ENCODE data around the gene TMEM107.

DNA sequence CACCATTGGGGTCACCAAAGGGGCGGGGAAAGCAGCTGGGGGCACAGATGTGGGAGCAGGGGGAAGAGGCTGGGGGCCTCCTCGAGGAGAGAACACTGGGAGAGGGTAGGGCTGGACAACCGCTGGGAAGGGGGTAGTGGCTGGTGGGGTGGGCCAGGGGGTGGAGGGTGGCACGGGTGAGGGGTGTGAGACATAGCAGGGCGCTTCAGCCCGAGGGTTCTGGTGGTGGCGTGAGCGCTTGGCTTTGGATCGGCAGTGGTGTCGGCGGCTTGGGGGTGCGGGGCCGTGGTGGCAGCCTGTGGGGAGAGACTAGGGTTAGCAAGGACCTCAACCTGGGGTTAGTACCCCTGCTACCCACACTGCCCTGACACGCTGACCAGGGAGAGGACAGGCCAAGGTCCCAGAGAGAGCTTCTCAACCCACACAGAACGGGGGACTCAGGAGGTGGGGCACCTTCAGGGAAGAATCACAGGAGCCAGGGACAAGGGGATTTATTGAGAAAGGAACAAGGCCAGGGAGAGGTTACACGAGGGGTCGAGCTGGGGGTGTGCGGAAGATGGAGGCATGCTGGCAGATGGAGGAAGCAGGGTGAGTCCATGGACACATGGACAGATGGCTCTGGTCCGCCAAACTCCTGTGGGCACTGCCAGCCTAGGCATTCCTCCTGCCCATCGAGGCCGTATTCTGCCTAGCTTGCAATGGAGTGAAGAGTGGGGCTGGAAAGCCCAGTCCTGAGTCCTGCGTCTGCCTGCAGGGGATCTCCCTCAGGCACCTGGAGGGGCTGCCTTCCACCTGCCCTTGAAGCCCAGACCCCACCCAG lies 32.4 kb downstream of the TMEM107 start:
- no peak for TF ChIP-seq SUZ12 (IDR thresholded peaks at IDR 0.05; ENCODE audit: extremely low read depth, insufficient read depth, insufficient read length)
- no peak for TF ChIP-seq YY1 (IDR thresholded peaks at IDR 0.05; ENCODE audit: insufficient read depth, insufficient read length)
- no peak for TF ChIP-seq ZNF274 (IDR thresholded peaks at IDR 0.05; ENCODE audit: low read depth, low read length)

All from NT2/D1 (cell line).